Activated naive CD4-positive, alpha-beta T cell treated with anti-CD3 and anti-CD28 coated beads for 36 hours (primary cell): ENCODE measurements around the gene BCL3. TPM values are rescaled to one million over a fixed set of nuclear protein-coding genes. Genes with fewer than 3 reads are reported as not detected.
"Not testable (repeated sequence)": the region's sequence is repeated elsewhere in the genome, so short reads cannot be mapped to it uniquely, and the experiment has no call there.

ENCODE experiments used
- CTCF ChIA-PET: fragments of 350-600 bp; sonication (Branson Sonifier 250); formaldehyde crosslinking; loops from one replicate; lab custom pipeline; 2021; ENCODE audit warnings: antibody characterized with exemption; lab: Charles Lee
- DNase-seq: peaks from one replicate; pipeline ENCODE4 v3.0.0-alpha.2; 2020
- H3K27ac Mint-ChIP-seq: one replicate; pipeline ENCODE4 v1.8.0; 2021; ENCODE audit warnings: mild to moderate bottlenecking, mixed read lengths
- H3K27me3 Mint-ChIP-seq: one replicate; pipeline ENCODE4 v1.8.0; 2021; ENCODE audit warnings: low read depth, mixed read lengths
- H3K36me3 Mint-ChIP-seq: one replicate; pipeline ENCODE4 v1.8.0; 2021; ENCODE audit warnings: low read depth, mixed read lengths
- H3K4me1 Mint-ChIP-seq: one replicate; pipeline ENCODE4 v1.8.0; 2021; ENCODE audit warnings: low read depth, mixed read lengths
- H3K4me3 Mint-ChIP-seq: one replicate; pipeline ENCODE4 v1.8.0; 2021; ENCODE audit warnings: mild to moderate bottlenecking, moderate library complexity, mixed read lengths
- H3K9me3 Mint-ChIP-seq: one replicate; pipeline ENCODE4 v1.8.0; 2021; ENCODE audit warnings: mixed read lengths
- intact Hi-C: fragments of 100-400 bp; cut with micrococcal nuclease; formaldehyde crosslinking; loops from one replicate; pipeline ENCODE4 v1.15.1; 2023
- total RNA-seq, 2 experiments: library from RNA; stranded (reverse); gene quantifications; one replicate each; pipeline ENCODE4 v1.2.3, GENCODE V29; 2021

Gene BCL3
- total RNA-seq, 2 experiments from 2014 or later: 92.5 to 104 TPM

DNA sequence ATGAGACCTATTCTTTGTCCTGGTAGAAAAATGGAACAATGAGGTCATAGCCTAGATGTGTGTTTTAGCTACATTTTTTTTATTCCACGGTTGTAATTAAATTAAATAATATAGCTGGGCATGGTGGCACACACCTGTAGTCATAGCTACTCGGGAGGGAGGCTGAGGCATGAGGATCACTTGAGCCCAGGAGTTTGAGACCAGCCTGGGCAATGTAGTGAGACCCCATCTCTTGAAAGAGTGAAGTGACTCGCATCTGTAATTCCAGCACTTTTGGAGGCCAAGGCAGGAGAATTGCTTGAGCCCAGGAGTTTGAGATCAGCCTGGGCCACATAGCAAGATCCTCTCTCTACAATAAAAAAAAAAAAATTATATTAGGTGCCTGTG lies 17.4 kb downstream of the BCL3 start:
- intact Hi-C loops: no loop called here
- no peak for DNase-seq
- no peak overlapping the region for H3K27ac Mint-ChIP-seq
- H3K27me3 Mint-ChIP-seq: no peaks in the 10 kb centered on the region
- no peak overlapping the region for H3K4me3 Mint-ChIP-seq
- H3K36me3 Mint-ChIP-seq: peaks cover 6% of the 10 kb centered on the region
- peaks cover 8% of the 10 kb centered on the region for H3K9me3 Mint-ChIP-seq
- CTCF ChIA-PET: interaction anchor here (0.8 to 17.0 kb wide), 4 partner anchors 11 to 77 kb away, joined by 4 to 394 read pairs (median 6); no protein-coding TSS in a partner anchor
- peaks cover 41% of the 10 kb centered on the region for H3K4me1 Mint-ChIP-seq

DNA sequence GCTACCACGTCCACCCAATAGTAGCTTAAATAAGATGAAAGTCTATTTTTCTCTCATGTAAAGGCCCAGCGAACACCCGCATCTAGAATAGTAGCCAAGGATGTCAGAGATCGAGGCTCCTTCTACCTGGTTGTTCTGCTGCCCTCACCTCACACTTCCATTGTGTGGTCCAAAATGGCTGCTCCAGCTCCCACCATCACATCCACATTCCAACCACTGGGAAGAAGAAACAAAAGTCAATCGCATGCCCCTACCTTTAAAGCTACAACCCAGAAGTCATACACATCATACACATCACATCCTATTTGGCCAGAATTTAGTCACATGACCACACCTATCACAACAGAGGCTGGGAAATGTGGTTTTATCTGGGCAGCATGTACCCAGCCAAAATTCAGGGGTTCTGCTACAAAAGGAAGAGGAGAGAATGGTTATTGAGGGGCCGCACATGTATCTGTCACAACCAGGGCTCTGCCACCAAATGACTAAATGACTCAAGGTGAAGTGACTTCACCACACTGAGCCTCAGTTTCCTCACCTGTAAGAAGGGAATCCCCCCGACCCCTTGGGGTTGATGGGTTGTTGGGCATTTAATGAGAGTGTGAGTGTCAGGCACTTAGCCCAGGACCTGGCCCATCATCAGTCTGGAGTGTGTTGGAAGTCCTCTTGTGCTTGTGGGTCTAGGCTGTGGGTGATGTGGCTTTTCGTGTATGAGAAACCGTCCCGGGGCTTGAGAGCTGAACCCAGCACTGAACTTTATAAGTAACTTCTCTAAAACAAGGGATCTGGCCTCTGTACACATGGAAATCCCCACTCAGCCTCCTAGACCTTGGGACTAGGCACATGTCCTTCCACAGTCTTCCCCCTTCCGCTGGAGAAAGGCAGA lies 19.0 kb downstream of the BCL3 start:
- no peaks in the 10 kb centered on the region for H3K36me3 Mint-ChIP-seq
- H3K4me3 Mint-ChIP-seq: no peak overlapping the region
- peaks cover 37% of the 10 kb centered on the region for H3K4me1 Mint-ChIP-seq
- DNase-seq: peak; percentile 23
- no peak overlapping the region for H3K27ac Mint-ChIP-seq
- intact Hi-C loops: no loop called here
- peaks cover 8% of the 10 kb centered on the region for H3K9me3 Mint-ChIP-seq
- no peaks in the 10 kb centered on the region for H3K27me3 Mint-ChIP-seq
- CTCF ChIA-PET: interaction anchor here (0.6 to 17.0 kb wide), 6 partner anchors 23 to 119 kb away, joined by 3 to 394 read pairs (median 4); no protein-coding TSS in a partner anchor

DNA sequence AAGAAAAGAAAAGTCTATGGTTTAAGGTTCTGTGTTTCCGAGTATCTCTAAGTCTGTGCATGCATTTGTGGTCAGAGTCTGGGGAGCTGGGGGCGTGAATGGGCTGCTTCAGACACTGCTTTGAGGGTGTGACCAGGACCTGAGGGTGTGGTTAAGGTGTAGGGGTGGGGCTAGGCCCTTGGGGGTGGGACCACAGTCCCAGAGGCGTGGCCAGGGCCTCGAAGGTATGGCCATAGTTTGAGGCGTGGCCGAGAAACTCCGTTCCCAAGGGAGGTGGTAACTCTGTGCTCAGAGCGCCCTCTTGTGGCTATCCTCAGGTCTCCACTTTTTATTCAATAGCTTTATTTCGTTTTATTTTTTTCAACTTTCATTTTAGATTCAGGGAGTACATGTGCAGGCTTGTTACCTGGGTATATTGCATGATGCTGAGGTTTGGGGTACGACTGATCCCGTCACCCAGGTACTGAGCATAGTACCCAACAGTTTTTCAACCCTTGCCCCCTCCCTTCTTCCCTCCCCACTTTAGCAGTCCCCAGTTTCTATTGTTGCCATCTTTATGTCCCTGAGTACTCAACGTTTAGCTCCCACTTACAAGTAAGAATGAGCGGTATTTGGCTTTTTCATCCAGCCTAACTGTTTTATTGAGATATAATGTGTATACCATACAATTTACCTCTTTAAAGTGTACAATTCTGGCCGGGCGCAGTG lies 22.2 kb downstream of the BCL3 start:
- Mint-ChIP-seq H3K27me3 (no peaks in the 10 kb centered on the region), H3K4me1 (peaks cover 29% of the 10 kb centered on the region), H3K4me3 (peak overlapping the region; percentile 65), H3K27ac (peak overlapping the region; percentile 86), H3K36me3 (no peaks in the 10 kb centered on the region), H3K9me3 (peaks cover 8% of the 10 kb centered on the region)
- CTCF ChIA-PET: interaction anchor here (0.6 to 17.0 kb wide), 28 partner anchors 13 to 254 kb away, joined by 3 to 394 read pairs (median 5); partner anchors contain the start of gene BCL3
- intact Hi-C loops: loop anchor here (1.0 to 2.0 kb wide), 7 partner anchors 17 to 194 kb away; no protein-coding TSS in a partner anchor
- DNase-seq: peak; percentile 99

DNA sequence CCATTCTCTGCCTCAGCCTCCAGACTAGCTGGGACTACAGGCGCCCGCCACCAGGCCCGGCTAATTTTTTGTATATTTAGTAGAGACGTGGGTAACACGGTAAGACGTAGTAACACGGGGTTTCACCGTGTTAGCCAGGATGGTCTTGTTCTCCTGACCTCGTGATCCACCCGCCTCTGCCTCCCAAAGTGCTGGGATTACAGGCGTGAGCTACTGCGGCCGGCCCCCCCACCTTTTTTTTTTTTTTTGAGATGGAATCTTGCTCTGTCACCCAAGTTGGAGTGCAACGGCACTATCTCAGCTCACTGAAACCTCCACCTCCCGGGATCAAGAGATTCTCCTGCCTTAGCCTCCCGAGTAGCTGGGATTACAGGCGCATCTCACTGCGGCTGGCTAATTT lies 23.6 kb downstream of the BCL3 start:
- DNase-seq, H3K4me3 Mint-ChIP-seq, H3K36me3 Mint-ChIP-seq, H3K27me3 Mint-ChIP-seq, H3K9me3 Mint-ChIP-seq, intact Hi-C loops, H3K27ac Mint-ChIP-seq: not testable (repeated sequence)
- CTCF ChIA-PET: interaction anchor here (0.6 to 17.0 kb wide), 11 partner anchors 12 to 201 kb away, joined by 3 to 394 read pairs (median 5); no protein-coding TSS in a partner anchor
- peaks cover 28% of the 10 kb centered on the region for H3K4me1 Mint-ChIP-seq

DNA sequence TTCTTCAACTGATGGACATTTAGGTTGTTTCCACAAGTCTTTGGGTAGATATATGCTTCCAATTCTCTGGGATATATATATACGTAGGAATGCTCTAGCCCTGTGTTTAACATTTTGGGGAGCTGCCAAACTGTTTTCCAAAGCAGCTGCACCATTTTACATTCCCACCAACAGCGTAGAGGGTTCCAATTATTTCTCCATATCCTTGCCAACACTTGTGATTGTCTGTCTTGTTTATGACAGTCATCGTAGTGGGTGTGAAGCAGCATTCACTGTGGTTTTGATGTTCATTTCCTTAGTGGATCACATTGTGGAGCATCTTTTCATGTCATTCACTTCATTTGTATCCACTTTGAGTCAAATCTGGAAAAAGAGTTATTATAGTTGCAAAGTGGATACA lies 24.5 kb downstream of the BCL3 start:
- intact Hi-C loops: no loop called here
- Mint-ChIP-seq H3K4me3 (no peak overlapping the region), H3K36me3 (no peaks in the 10 kb centered on the region), H3K27me3 (no peaks in the 10 kb centered on the region), H3K9me3 (peaks cover 5% of the 10 kb centered on the region), H3K27ac (no peak overlapping the region), H3K4me1 (peaks cover 20% of the 10 kb centered on the region)
- no peak for DNase-seq
- CTCF ChIA-PET: interaction anchor here (0.8 to 17.0 kb wide), 7 partner anchors 11 to 116 kb away, joined by 3 to 394 read pairs (median 7); no protein-coding TSS in a partner anchor

DNA sequence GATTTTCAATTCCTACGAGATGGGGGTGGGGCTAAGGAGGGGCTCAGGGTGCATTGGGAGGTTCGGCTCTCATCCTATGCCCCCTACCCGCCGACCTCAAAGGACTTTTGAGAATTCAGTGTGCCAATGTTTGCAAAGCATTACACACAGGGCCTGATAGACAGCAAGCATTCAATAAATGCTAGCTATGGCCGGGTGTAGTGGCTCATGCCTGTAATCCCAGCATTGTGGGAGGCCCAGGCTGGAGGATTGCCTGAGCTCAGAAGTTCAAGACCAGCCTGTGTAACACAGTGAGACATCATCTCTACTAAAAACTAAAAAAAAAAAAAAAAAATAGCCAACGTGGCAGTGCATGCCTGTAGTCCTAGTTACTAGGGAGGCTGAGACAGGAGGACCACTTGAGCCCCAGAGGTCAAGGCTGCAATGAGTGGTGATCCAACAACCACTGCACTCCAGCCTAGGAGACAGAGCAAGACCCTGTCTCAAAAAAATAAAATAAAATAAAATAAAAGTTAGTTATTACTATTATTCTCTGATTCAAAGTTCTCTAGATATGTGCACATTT lies 27.2 kb downstream of the BCL3 start:
- Mint-ChIP-seq H3K27ac (no peak overlapping the region), H3K4me1 (peaks cover 4% of the 10 kb centered on the region), H3K4me3 (no peak overlapping the region), H3K27me3 (peaks cover 5% of the 10 kb centered on the region), H3K9me3 (no peaks in the 10 kb centered on the region), H3K36me3 (no peaks in the 10 kb centered on the region)
- intact Hi-C loops: no loop called here
- DNase-seq: no peak
- CTCF ChIA-PET: interaction anchor here (1.1 to 17.0 kb wide), 4 partner anchors 43 to 205 kb away, joined by 3 to 394 read pairs (median 6); no protein-coding TSS in a partner anchor

DNA sequence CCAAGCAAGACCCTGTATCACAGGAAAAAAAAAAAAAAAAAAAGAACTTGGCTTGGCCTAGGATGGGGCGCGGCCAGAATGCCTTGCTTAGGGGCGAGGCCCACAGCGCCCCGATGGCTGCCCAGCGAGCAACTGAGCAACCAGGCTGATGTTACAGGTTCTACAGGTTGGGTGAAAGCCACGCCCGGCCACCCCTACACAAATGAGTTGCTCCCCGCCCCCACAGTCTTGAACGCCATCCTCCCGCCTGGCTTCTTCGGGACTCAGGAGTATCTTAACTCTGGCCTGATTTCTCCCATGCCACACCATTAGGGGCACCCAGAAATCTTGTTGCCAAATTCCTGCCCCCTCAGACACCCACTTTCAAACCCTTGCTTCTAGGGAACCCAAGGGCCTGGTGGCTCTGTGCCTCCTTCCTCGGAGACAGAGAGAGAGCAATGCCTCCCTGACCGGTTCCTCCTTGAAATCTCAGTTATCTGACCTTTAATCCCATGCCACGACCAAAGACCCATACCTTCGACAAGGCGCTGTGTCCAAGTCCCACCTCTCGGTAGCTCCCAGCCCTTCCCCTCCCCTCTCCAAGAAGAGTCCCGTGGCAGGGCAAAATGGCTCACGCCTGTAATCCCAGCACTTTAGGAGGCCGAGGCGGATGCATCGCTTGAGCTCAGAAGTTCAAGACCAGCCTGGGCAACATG lies 28.0 kb downstream of the BCL3 start:
- intact Hi-C loops: no loop called here
- no peak overlapping the region for H3K4me3 Mint-ChIP-seq
- H3K36me3 Mint-ChIP-seq: no peaks in the 10 kb centered on the region
- no peaks in the 10 kb centered on the region for H3K9me3 Mint-ChIP-seq
- CTCF ChIA-PET: interaction anchor here (0.7 to 17.0 kb wide), 5 partner anchors 22 to 72 kb away, joined by 3 to 394 read pairs (median 4); no protein-coding TSS in a partner anchor
- H3K4me1 Mint-ChIP-seq: peaks cover 2% of the 10 kb centered on the region
- H3K27ac Mint-ChIP-seq: no peak overlapping the region
- peaks cover 5% of the 10 kb centered on the region for H3K27me3 Mint-ChIP-seq
- DNase-seq: no peak

DNA sequence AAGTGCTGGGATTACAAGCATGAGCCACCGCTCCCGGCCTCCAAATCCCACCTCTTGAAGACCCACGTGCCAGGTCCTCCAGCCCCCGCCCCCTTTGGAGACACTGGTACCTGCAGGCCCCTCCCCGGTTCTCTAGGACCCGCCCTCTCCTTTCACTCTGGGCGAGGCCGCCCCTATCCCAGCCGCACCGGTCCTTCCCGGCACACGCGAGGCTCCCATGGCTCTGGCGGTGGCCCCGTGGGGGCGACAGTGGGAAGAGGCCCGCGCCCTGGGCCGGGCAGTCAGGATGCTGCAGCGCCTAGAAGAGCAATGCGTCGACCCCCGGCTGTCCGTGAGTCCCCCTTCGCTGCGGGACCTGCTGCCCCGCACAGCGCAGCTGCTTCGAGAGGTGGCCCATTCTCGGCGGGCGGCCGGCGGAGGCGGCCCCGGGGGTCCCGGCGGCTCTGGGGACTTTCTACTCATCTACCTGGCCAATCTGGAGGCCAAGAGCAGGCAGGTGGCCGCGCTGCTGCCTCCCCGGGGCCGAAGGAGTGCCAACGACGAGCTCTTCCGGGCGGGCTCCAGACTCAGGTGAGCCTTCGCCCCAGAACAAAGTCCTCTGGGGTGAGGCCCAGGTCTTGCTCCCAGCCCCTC lies 29.3 kb downstream of the BCL3 start, which contains the start of gene CBLC:
TSS of gene CBLC (plus strand) at position 176 of the 633 bp plus-strand sequence. CDS start at position 218, 42 bp downstream.
- no peaks in the 10 kb centered on the region for H3K9me3 Mint-ChIP-seq
- intact Hi-C loops: no loop called here
- no peaks in the 10 kb centered on the region for H3K4me1 Mint-ChIP-seq
- H3K36me3 Mint-ChIP-seq: no peaks in the 10 kb centered on the region
- CTCF ChIA-PET: interaction anchor here (0.6 to 1.0 kb wide), 2 partner anchors 39 to 132 kb away, joined by 3 read pairs; no protein-coding TSS in a partner anchor
- peaks cover 5% of the 10 kb centered on the region for H3K27me3 Mint-ChIP-seq
- no peak within 1 kb of the TSS for H3K27ac Mint-ChIP-seq
- H3K4me3 Mint-ChIP-seq: no peak within 1 kb of the TSS
- DNase-seq: no peak

DNA sequence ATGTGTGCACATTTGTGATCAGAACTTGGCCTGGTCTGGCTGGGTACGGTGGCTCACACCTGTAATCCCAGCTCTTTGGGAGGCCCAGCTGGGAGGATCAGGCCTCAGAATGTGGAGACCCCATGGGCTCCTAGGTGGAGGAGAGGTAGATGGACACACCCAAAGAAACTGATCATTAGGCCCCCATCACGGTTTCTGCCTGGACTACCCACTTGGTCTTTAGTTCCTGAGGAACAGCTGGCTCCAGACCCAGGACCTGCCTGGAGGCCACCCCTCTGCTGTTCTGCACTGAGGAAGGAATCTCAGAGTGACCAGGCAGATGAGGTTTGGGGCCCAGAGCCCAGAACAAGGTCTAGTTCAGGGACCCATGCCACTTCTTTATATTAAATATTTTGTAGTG lies 30.6 kb downstream of the BCL3 start:
- CTCF ChIA-PET: interaction anchor here (0.7 to 1.0 kb wide), 2 partner anchors 56 to 63 kb away, joined by 3 read pairs; no protein-coding TSS in a partner anchor
- Mint-ChIP-seq H3K36me3 (no peaks in the 10 kb centered on the region), H3K4me3 (no peak overlapping the region), H3K27ac (no peak overlapping the region), H3K9me3 (no peaks in the 10 kb centered on the region), H3K4me1 (peaks cover under 1% of the 10 kb centered on the region), H3K27me3 (peaks cover 6% of the 10 kb centered on the region)
- intact Hi-C loops: no loop called here
- no peak for DNase-seq

DNA sequence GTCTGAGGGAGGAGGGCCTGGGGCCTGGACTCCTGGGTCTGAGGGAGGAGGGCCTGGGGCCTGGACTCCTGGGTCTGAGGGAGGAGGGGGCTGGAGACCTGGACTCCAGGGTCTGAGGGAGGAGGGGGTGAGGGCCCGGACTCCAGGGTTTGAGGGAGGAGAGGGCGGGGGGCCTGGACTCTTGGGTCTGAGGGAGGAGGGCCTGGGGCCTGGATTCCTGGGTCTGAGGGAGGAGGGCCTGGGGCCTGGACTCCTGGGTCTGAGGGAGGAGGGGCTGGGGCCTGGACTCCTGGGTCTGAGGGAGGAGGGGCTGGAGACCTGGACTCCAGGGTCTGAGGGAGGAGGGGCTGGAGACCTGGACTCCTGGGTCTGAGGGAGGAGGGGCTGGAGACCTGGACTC lies 33.2 kb downstream of the BCL3 start:
- H3K4me3 Mint-ChIP-seq, H3K4me1 Mint-ChIP-seq, H3K9me3 Mint-ChIP-seq, H3K27me3 Mint-ChIP-seq, H3K36me3 Mint-ChIP-seq, intact Hi-C loops, DNase-seq, H3K27ac Mint-ChIP-seq: not testable (repeated sequence)
- CTCF ChIA-PET: interaction anchor here (0.8 to 1.6 kb wide), 3 partner anchors 13 to 63 kb away, joined by 3 to 10 read pairs (median 4); no protein-coding TSS in a partner anchor

DNA sequence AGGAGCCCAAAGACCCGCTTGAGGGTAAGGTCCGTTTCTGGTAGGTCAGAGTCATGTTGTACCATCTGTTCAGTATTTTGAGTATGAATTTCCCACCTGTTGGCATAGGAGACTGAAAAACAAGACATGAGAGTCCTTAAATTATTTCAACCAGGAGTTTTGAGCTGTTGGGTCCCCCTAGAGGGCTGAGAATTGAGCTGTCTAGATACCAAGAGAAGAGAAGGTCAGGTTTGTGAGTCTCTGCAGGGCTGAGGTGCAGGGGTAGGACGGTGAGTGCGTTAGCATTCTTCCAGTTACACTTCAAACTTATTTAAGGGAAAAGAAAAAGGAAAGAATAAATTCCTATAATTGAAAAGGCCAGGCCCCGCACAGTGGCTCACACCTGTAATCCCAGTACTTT lies 34.2 kb downstream of the BCL3 start:
- intact Hi-C loops: no loop called here
- CTCF ChIA-PET: interaction anchor here (0.7 to 4.1 kb wide), 6 partner anchors 11 to 602 kb away, joined by 4 to 23 read pairs (median 7); no protein-coding TSS in a partner anchor

More for the DNA sequence above, 34.2 kb downstream of the BCL3 start:
- Mint-ChIP-seq H3K36me3 (no peaks in the 10 kb centered on the region), H3K4me3 (no peak overlapping the region), H3K4me1 (peaks cover 4% of the 10 kb centered on the region), H3K27me3 (peaks cover 10% of the 10 kb centered on the region), H3K27ac (no peak overlapping the region), H3K9me3 (no peaks in the 10 kb centered on the region)
- DNase-seq: no peak
